Measurements from ENCODE around the gene ATP10A. TPM values are rescaled to one million over a fixed set of nuclear protein-coding genes. Genes with fewer than 3 reads are reported as not detected.

Gene ATP10A
- total RNA-seq, 4 donors from 2014 or later: 3.8 to 7.1 (median 5.2) TPM

GRCh38 chr15:25706176-25706955 is 156.8 kb downstream of the ATP10A start:
- Histone ChIP-seq H3K27ac (no peak overlapping the region), H3K4me3 (no peak overlapping the region), H3K4me1 (no peaks in the 10 kb centered on the region), H3K27me3 (no peaks in the 10 kb centered on the region), H3K36me3 (peaks cover 7% of the 10 kb centered on the region), H3K9me3 (no peaks in the 10 kb centered on the region)
- peak; percentile 43 to 69 for DNase-seq (ENCODE audit: low spot score in 2 of 2)
- TF ChIP-seq EP300 (IDR thresholded peaks at IDR 0.05): no peak
- TF ChIP-seq POLR2AphosphoS5 (IDR thresholded peaks at IDR 0.05): no peak
- TF ChIP-seq, protein P1, sequence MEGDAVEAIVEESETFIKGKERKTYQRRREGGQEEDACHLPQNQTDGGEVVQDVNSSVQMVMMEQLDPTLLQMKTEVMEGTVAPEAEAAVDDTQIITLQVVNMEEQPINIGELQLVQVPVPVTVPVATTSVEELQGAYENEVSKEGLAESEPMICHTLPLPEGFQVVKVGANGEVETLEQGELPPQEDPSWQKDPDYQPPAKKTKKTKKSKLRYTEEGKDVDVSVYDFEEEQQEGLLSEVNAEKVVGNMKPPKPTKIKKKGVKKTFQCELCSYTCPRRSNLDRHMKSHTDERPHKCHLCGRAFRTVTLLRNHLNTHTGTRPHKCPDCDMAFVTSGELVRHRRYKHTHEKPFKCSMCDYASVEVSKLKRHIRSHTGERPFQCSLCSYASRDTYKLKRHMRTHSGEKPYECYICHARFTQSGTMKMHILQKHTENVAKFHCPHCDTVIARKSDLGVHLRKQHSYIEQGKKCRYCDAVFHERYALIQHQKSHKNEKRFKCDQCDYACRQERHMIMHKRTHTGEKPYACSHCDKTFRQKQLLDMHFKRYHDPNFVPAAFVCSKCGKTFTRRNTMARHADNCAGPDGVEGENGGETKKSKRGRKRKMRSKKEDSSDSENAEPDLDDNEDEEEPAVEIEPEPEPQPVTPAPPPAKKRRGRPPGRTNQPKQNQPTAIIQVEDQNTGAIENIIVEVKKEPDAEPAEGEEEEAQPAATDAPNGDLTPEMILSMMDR (IDR thresholded peaks at IDR 0.05): no peak
- TF ChIP-seq POLR2A (IDR thresholded peaks at IDR 0.05): no peak
- 72% methylated on average over 19 of the region's 20 CpGs for WGBS

DNA sequence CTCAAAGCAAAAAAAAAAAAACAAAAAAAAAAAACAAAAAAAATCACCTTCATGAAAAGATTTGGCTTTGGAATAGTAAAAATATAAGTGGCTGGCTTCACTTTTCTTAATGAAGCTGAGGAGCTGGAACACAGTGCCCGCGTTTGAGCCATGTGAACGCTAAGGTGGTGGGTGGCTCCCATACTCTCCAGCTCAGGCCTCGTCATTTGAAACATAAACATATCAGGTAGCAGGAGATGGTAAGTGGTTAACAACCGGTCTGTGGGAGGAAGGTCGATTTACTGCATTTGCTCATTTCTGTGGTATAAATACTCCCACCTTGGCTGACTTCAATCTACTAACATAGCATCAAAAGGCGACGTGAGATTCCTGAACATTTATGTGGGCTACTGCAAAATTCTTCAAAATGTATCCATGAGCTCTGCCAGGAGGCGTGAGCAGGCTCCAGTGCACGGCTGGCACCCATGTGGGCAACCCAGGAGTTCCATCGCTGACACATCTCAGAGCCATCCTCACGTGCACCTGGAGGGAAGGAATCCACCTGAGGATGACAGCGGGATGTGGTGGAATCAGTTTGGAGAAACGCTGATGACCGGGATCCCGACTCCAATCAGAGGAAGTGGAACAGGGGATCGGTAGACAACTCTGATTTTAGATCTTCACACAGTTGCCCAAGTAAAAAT is 157.6 kb downstream of the ATP10A start:
- WGBS: 92% methylated on average over 17 of the region's 17 CpGs
- peak in 1 of 2 donors; percentile 71 for DNase-seq (ENCODE audit: low spot score in 2 of 2)

DNA sequence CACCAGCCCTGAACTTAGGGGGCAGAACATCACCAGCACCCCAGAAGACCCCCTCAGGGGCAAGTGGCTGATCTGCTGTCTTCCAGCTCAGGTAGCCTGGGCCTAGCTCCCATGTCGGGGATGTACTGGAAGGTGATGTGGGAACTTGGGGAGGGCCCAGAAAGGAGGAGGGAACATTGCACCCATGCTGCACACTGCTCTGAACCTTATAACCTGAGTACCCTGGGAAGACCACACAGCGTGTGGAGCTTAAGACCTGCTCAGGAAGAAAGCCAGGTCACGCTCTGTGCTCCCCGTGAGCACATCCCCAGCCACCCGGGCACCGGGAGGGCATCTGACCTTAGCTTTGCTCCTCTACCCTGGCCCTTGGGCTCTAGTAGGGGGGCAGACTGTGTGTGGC is 159.4 kb downstream of the ATP10A start:
- peak; percentile 52 to 69 for DNase-seq (ENCODE audit: low spot score in 2 of 2)
- H3K4me1 ChIP-seq: no peaks in the 10 kb centered on the region
- H3K36me3 ChIP-seq: peaks cover 12% of the 10 kb centered on the region
- no peaks in the 10 kb centered on the region for H3K9me3 ChIP-seq
- no peaks in the 10 kb centered on the region for H3K27me3 ChIP-seq
- no peak overlapping the region for H3K4me3 ChIP-seq
- H3K27ac ChIP-seq: no peak overlapping the region
- no CpG with 5 or more reads among the region's 6 CpGs for WGBS
- TF ChIP-seq POLR2AphosphoS5 (IDR thresholded peaks at IDR 0.05) (no peak), POLR2A (IDR thresholded peaks at IDR 0.05) (no peak), EP300 (IDR thresholded peaks at IDR 0.05) (no peak)

More for the DNA sequence above, 157.6 kb downstream of the ATP10A start:
- H3K4me3 ChIP-seq: no peak overlapping the region
- peaks cover 12% of the 10 kb centered on the region for H3K36me3 ChIP-seq
- no peaks in the 10 kb centered on the region for H3K9me3 ChIP-seq
- H3K4me1 ChIP-seq: no peaks in the 10 kb centered on the region
- TF ChIP-seq EP300 (IDR thresholded peaks at IDR 0.05): no peak
- TF ChIP-seq, protein P1 (IDR thresholded peaks at IDR 0.05): no peak
- TF ChIP-seq POLR2AphosphoS5 (IDR thresholded peaks at IDR 0.05): no peak
- TF ChIP-seq POLR2A (IDR thresholded peaks at IDR 0.05): no peak
- H3K27ac ChIP-seq: no peak overlapping the region
- no peaks in the 10 kb centered on the region for H3K27me3 ChIP-seq

GRCh38 chr15:25701721-25702465 is 161.2 kb downstream of the ATP10A start:
- Histone ChIP-seq H3K27ac (no peak overlapping the region), H3K36me3 (peaks cover 8% of the 10 kb centered on the region), H3K27me3 (no peaks in the 10 kb centered on the region), H3K4me1 (no peaks in the 10 kb centered on the region), H3K9me3 (no peaks in the 10 kb centered on the region), H3K4me3 (no peak overlapping the region)
- peak in 1 of 2 donors; percentile 69 for DNase-seq (ENCODE audit: low spot score in 2 of 2)
- 86% methylated on average over 10 of the region's 19 CpGs for WGBS
- TF ChIP-seq POLR2AphosphoS5 (IDR thresholded peaks at IDR 0.05) (no peak), EP300 (IDR thresholded peaks at IDR 0.05) (no peak), POLR2A (IDR thresholded peaks at IDR 0.05) (no peak)
- TF ChIP-seq, protein P1 (IDR thresholded peaks at IDR 0.05): no peak

DNA sequence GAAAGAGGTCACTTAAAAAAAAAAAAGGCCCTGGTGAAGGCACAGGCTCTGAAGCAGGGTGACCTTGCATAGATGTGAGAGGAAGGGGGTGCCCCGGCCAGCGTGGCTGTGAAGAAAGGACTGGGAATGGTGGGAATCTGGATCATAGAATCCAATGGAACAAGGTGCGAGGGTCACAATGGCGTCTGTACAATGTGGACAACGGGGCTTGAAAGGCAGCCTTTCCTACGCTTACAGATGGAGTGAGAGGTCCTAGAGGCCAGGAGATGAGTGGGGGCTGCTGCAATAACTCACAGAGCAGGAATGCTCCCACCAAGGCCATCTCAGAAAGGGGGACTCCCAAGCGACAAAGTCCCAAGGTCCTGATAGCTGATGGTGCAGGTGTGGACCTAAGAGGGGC is 162.2 kb downstream of the ATP10A start:
- H3K27ac ChIP-seq: no peak overlapping the region
- peaks cover 10% of the 10 kb centered on the region for H3K36me3 ChIP-seq
- H3K27me3 ChIP-seq: no peaks in the 10 kb centered on the region
- 94% methylated on average over 7 of the region's 7 CpGs for WGBS
- peak in 1 of 2 donors; percentile 56 for DNase-seq (ENCODE audit: low spot score in 2 of 2)
- TF ChIP-seq, protein P1 (IDR thresholded peaks at IDR 0.05): no peak
- TF ChIP-seq POLR2A (IDR thresholded peaks at IDR 0.05) (no peak), EP300 (IDR thresholded peaks at IDR 0.05) (no peak), POLR2AphosphoS5 (IDR thresholded peaks at IDR 0.05) (no peak)
- no peaks in the 10 kb centered on the region for H3K4me1 ChIP-seq
- no peak overlapping the region for H3K4me3 ChIP-seq
- H3K9me3 ChIP-seq: no peaks in the 10 kb centered on the region
